ENCODE results near the gene LFNG.
"Not testable (repeated sequence)": the region's sequence is repeated elsewhere in the genome, so short reads cannot be mapped to it uniquely, and the experiment has no call there.

Gene LFNG

GRCh38 chr7:2530071-2530987, 10.8 kb downstream of the LFNG start:
- peak; percentile 86 for DNase-seq (ENCODE audit: low spot score)

- not testable (repeated sequence) for DNase-seq (ENCODE audit: low spot score)
Observed at GRCh38 chr7:2530994-2531795, 11.6 kb downstream of the LFNG start.

GRCh38 chr7:2531796-2532110, 12.2 kb downstream of the LFNG start:
- not testable (repeated sequence) for DNase-seq (ENCODE audit: low spot score)

- DNase-seq (ENCODE audit: low spot score) = not testable (repeated sequence)
Observed at GRCh38 chr7:2532199-2532772, 12.7 kb downstream of the LFNG start.

- not testable (repeated sequence) for DNase-seq (ENCODE audit: low spot score)
Observed at GRCh38 chr7:2532816-2533215, 13.2 kb downstream of the LFNG start.

GRCh38 chr7:2533566-2533965, 14.0 kb downstream of the LFNG start:
- not testable (repeated sequence) for DNase-seq (ENCODE audit: low spot score)

- DNase-seq (ENCODE audit: low spot score) = not testable (repeated sequence)
Observed at GRCh38 chr7:2534214-2534613, 14.6 kb downstream of the LFNG start.

GRCh38 chr7:2535872-2536627, 16.5 kb downstream of the LFNG start:
- DNase-seq (ENCODE audit: low spot score) = not testable (repeated sequence)

- DNase-seq (ENCODE audit: low spot score) = no peak
Observed at GRCh38 chr7:2537981-2538851, 18.6 kb downstream of the LFNG start.

- DNase-seq (ENCODE audit: low spot score) = no peak
Observed at GRCh38 chr7:2539031-2539911, 19.7 kb downstream of the LFNG start.

GRCh38 chr7:2540133-2540532, 20.6 kb downstream of the LFNG start:
- no peak for DNase-seq (ENCODE audit: low spot score)

- DNase-seq (ENCODE audit: low spot score) = no peak
Observed at GRCh38 chr7:2540641-2541051, 21.1 kb downstream of the LFNG start.

GRCh38 chr7:2541291-2542010, 21.9 kb downstream of the LFNG start:
- no peak for DNase-seq (ENCODE audit: low spot score)

- no peak for DNase-seq (ENCODE audit: low spot score)
Observed at GRCh38 chr7:2542011-2542915, 22.7 kb downstream of the LFNG start.

GRCh38 chr7:2542916-2543871, 23.6 kb downstream of the LFNG start:
- no peak for DNase-seq (ENCODE audit: low spot score)

GRCh38 chr7:2544541-2545188, 25.1 kb downstream of the LFNG start:
- no peak for DNase-seq (ENCODE audit: low spot score)
